CD4-positive, alpha-beta T cell treated with Interleukin-12 subunit alpha and Interleukin-12 subunit beta, for 1 hour (primary cell): ENCODE data around the gene UBE2Q1.

Experiments used
- DNase-seq: peaks from one replicate; pipeline ENCODE4 v3.0.0-alpha.2; 2020

UBE2Q1 gene

DNA sequence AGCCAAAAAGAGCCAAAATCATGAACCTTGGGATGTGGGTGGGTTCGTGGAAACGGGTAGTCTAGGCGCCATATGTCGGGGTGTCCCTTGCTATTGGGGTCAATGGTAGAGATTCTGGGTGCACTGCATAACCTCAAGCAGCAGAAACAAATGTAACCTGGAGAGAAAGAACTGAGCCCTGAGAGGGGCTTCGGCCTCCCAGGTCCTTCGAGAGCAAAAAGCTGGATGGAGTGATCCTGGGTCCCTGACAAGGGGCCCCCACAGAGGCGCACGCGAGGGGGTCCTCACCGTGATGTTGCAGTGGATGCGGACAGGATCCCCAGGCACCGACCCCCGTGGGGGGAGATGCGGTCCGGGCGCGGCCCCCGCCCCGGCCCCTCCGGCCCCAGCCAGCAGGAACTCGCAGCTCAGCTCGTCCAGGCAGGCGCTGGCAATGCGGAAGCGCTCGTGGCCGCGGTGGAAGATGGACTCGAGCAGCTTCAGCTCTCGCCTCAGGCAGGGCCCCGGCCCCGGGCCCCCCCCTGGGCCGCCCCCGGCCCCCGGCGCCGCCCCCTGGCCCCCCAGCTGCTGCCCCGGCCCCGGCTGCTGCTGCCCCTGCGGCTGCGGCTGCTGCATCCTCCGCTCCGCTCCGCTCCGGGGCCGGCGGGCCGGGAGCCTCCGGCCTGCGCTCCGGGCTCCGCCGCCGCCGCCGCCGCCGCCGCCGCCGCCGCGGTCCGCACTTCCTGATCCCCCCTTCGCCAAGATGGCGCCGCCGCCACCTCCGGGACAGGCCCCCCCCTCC lies at the start of gene UBE2Q1:
TSS of gene UBE2Q1 (minus strand) at position 724 of the 781 bp plus-strand sequence. CDS start at position 615, 109 bp downstream.
- DNase-seq, result no peak

DNA sequence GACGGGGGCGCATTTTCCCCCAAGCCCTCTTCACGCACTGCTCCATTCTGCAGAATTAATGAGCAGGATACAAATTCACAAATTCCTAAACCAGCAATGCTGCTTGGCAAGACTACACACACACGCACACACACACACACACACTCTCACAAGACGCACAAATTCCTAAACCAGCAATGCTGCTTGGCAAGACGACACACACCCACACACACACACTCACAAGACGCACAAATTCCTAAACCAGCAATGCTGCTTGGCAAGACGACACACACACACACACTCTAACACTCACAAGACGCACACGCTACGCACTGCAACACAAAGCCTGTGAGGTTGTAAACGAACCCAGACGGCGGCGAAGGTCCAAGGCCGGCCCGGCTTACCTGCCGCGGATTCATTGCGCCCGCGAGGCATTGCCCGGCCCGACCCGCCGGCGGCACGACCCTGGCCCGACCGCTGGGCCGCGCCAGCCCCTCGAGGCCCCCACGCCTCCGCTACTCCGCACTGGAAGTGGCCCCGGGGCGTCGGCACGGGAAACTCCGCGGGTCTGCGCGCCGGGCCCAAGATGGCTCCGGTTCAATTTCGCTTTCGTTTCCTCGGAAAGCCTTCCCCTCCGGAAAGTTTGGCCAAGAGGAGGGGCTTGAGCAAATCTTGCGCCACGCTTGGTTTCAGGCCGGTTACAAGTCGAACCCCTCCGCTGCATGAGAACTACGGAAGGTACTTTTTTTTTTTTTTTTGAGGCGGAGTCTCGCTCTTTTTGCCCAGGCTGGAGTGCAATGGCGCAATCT lies 49.3 kb upstream of the UBE2Q1 start, which contains the start of gene ADAR:
TSS of gene ADAR (minus strand) at position 578 of the 788 bp plus-strand sequence. CDS start at position 398, 180 bp downstream.
- DNase-seq, result peak; percentile 95

GRCh38 chr1:154607106-154607608 lies 48.7 kb upstream of the UBE2Q1 start:
- no peak for DNase-seq

DNA sequence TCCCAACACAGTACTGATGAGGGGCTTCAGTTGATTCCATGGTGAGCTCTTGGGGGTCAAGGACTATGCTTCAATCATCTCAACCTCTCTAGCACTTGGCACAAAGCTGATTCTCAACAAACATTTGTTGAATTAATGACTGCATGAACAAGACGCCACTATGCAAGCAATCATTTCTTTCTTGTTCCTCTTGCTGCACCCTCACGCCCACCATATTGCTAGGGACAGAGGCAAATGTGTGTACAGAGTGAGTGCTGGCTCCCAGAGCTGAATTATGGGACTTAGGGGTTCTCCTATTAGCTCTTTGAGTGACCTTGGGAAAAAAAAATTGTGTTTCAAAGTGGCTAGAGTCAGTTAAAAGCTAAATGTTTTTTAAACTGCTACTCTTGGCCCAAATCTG lies 47.1 kb upstream of the UBE2Q1 start:
- no peak for DNase-seq

GRCh38 chr1:154603317-154603716 lies 44.9 kb upstream of the UBE2Q1 start:
- DNase-seq, result no peak

- no peak for DNase-seq
Observed at GRCh38 chr1:154599658-154600057, 41.2 kb upstream of the UBE2Q1 start.

DNA sequence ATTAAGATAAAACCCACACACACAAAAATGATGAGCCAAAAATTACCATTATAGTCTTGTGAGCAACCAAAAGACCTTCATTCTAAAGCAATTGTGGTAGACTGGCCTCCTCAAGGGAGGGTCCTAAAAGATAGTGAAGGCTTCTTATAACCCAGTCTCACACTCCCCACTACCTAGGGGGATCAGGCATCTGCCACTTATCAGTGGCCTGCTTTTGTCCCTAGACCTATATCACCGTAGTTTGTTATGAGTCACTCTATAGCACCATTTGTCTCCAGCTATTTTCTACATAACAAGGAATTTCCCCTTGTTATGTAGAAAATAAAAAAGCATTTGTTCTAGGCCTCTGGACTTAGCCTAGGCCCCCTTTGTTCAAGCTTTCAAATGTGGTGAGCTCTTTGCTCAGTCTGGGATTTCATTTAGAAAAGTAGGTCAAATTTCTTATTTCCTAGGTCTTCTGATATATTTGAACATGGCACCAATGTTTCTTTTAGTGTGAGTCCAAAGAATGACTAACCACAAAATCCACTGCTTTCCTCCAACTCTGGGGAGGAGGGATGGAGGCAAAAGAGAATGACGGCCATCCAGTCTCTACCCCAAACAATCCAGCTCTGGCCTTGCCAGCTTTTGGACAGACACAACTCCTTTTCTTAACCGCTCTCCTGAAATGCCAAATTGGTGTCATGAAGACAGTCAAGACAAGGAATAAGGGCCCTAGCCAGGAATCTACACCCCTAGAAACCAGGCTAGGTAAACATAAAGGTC lies 40.6 kb upstream of the UBE2Q1 start:
- no peak for DNase-seq

DNA sequence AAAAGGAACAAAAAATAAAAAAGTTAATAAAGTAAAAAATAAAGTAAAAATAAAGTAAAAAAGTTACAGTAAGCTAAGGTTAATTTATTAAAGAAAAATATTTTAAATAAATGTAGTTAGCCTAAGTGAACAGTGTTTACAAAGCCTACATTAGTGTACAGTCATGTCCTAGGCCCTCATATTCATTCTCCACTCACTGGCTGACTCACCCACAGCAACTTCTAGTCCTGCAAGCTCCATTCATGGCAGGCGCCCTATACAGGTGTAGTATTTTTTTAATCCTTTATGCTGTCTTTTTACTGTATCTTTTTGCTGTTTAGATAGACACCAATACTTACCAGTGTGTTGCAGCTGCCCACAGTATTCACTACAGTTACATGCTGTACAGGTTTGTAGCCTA lies 37.2 kb upstream of the UBE2Q1 start:
- DNase-seq, result no peak

DNA sequence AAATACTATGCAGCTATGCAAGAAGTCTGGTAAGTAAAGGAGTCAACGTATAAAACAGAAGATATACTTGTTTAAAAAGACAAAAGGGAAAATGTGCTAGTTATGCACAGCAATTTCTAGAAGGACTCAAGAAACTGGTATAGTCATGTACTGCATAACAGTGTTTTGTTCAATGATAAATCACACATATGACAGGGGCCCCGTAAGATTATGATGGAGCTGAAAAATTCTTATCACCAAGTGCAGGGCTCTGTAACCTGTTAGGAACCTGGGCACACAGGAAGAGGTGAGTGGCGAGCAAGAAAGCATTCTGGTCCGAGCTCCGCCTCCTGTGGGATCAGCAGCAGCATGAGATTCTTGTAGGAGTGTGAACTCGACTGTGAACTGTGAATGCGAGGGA lies 36.3 kb upstream of the UBE2Q1 start:
- no peak for DNase-seq

GRCh38 chr1:154593390-154593789 lies 34.9 kb upstream of the UBE2Q1 start:
- DNase-seq, result no peak

DNA sequence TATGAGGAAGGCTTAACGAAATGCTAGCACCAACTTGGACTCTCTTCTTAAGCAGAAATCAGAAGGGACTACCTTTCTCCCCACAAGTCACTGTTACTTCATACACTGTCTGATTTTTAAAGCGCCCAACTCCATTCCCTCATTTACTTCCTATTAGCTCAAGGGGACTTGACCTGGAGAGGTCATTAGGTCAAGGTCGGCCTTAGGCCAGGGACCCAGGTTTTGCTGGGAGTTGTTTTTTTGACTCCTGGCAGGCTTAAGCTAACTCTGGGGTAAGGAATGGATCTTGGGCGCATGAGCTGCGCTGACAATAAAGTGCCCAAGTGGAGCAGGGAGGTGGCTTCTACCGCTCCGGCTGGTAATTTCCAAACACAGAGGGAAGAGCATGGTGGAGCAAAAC lies 32.7 kb upstream of the UBE2Q1 start:
- DNase-seq, result no peak

- DNase-seq, result no peak
Observed at GRCh38 chr1:154590756-154591155, 32.3 kb upstream of the UBE2Q1 start.

DNA sequence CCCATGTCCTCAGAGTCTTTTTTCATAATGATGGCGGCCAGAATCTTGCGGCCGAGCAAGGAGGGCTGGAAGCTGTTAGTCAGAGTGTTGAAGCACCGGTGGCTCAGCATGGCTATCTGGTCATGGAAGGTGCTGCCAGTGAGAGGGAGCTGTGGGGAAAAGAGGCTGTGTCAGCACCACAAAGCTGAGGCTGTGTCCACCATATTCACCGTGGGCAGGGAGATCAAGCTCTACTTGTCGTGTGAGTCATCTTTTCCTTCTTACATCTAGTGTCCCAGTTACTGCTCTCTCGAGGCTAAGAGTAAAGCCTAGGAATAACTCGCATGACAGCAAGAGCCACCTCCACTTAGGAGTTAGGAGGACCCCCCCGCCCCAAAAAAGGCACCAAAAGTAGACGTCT lies 31.3 kb upstream of the UBE2Q1 start:
- no peak for DNase-seq

DNA sequence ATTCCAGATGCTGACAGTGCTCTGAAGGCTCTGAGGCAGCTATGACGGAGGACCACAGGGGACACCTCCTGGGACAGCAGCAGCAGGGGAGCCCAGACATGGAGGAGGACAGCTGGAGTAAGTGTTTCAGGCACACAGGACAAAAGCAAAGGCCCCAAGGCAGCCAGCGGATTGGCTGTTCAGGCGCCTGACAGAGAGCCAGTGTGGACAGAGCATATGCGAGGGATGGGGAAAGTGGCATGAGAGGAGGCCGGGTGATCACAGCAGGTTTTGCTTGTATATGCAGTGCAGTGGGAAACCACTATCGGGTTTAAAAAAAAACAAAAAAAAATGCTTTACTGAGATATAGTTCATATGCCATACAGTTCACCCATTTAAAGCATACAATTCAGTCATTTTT lies 28.2 kb upstream of the UBE2Q1 start:
- DNase-seq, result no peak

DNA sequence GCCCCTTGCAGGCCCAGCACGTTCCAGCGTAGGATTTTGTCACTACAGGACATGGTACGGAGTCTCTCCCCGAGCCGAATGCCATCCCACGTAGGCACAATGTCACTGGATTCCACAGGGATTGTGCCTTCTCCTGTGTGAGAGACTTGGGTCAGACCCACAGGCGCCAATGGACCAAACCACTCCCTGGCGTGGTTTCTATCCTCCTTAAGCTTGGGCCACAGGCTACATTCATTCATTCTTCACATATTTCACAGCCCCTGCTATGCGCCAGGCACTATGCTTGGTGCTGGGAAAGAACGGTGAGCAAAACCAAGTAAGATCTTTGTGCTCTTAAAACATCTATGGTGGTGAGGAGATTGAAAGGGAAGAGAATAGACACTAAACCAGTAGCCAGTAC lies 27.8 kb upstream of the UBE2Q1 start:
- DNase-seq, result no peak

- DNase-seq, result no peak
Observed at GRCh38 chr1:154584267-154584994, 26.0 kb upstream of the UBE2Q1 start.

- no peak for DNase-seq
Observed at GRCh38 chr1:154583773-154584172, 25.3 kb upstream of the UBE2Q1 start.

DNA sequence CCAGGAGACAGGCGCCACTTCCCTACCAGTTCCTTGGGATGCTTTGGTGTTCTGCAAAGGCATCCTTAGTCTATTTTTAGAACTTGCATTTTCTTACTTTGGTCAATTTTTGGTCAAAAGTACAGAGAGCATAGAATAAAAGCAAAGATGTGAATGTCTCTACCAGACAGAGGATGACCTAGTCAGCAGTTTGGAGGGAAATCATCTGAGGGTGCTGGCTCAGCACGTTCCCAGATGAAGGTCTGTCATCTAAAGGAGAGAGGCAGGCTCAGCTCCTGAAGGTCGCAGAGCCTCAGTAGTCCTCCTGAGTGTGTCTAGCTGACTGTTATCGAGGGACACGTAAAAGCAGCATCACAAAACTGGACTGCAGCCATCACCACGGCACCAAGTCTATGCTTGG lies 24.4 kb upstream of the UBE2Q1 start:
- DNase-seq, result no peak

DNA sequence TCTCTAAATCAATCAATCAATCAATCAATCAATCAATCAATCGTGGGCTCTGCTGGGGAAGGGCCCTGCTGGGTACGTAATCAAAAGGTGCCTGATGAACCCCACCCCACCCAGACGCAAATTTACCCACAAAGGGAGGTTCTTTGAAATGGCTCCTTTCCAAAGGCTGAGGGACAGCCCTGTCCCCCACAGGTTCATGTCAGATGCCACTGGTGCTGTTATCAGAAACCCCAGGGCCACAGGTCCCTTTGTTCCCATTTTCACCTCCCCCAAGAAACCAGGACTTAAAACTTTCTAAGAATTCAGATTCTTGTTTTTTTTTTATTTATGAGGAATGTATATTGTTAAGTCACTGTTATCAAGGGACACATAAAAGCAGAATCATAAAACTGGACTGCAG lies 23.3 kb upstream of the UBE2Q1 start:
- no peak for DNase-seq

DNA sequence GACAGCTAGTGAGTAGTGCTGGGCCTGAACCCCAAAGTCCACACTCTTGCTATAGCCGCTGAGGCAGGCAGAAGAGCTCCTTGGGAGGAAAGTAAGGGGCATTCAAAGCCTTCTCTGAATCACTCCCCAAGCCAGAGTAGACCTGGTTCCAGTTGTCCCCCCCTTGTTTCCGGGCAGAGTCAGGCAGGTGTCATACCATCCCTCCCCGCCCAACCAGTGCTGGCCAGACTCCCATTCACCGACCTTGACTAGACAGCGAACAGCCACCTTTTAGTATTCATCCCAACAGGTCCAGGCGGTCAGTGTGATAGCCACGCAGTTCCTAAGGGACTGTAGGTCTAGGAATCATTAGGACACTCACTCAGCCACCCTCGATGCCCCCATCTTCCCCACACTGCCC lies 20.9 kb upstream of the UBE2Q1 start:
- DNase-seq, result no peak

GRCh38 chr1:154578058-154578418 lies 19.6 kb upstream of the UBE2Q1 start:
- DNase-seq, result no peak

DNA sequence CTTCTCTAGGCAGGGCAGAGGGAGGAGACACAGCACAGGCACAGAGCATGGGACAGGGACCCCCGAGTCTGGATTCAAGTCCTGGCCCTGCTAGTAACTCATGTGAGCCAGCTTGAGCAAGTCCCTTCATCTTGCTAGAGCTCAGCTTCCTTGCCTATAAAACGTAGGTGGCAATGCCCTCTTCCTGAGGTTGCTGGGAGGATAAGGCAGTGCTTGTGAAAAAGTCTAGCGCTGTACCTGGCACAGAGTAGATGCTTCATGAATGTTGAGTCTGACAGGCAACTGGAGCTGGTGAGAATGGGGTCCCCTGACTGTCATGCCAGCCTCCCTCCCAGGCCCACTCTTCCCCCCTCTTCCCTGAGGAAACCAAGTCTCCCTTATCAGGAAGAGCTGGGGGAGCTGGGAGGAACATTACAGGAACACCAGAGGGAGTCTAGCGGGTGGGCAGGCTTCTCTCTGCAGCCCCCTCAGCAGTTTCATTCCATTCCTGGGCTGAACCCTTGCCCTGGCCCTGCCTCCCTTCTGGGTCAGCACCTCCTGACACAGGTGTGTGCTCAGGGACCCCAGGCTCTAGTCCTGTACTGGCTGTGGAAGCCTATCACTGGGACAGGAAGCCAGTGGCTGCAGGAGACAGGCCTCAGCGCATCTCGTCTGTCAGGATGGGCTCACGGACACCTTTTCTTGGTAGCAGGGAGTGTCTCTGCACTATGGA lies 19.0 kb upstream of the UBE2Q1 start:
- DNase-seq, result no peak
